Measurements from ENCODE around the gene PLOD3. TPM values are rescaled to one million over a fixed set of nuclear protein-coding genes. Genes with fewer than 3 reads are reported as not detected.

The PLOD3 gene
- total and polyA plus RNA-seq, 2 donors (not counting 3 experiments of a cell fraction or from before 2014, with no cell fraction given), result 143 to 170 TPM

GRCh38 chr7:101250324-101250723 is 32.9 kb upstream of the PLOD3 start:
- Histone ChIP-seq H3K9me3 (replicated peaks; ENCODE audit: control insufficient read depth, insufficient read depth, low read length) (no peaks in the 10 kb centered on the region), H3K27me3 (ENCODE audit: control insufficient read depth in 2 of 2, insufficient read depth in 2 of 2, low read length in 2 of 2) (no peaks in the 10 kb centered on the region), H4K20me1 (replicated peaks; ENCODE audit: control insufficient read depth, extremely low read depth, insufficient read depth, low read length) (no peaks in the 10 kb centered on the region), H3K4me1 (ENCODE audit: control insufficient read depth, extremely low read depth, insufficient read depth, low read length) (peaks cover 4% of the 10 kb centered on the region), H3K79me2 (ENCODE audit: control insufficient read depth, insufficient read depth, low read length) (peaks cover 23% of the 10 kb centered on the region), H3K36me3 (ENCODE audit: control insufficient read depth in 2 of 2, extremely low read depth in 1 of 2, insufficient read depth in 2 of 2, low read length in 2 of 2) (peaks cover 0 to 3% of the 10 kb centered on the region in 2 experiments), H3K4me3 (replicated peaks in 1 of 3; ENCODE audit: insufficient read depth in 1 of 3, low read depth in 1 of 3, low read length in 3 of 3) (no peak overlapping the region), H3K9ac (replicated peaks; ENCODE audit: extremely low read depth, insufficient read depth, low read length) (no peak overlapping the region), H2AFZ (ENCODE audit: low read depth, low read length) (no peak overlapping the region), H3K4me2 (ENCODE audit: insufficient read depth, low read length) (peak overlapping the region; percentile 14), H3K9me1 (replicated peaks; ENCODE audit: control insufficient read depth, extremely low read depth, insufficient read depth, low read length) (no peaks in the 10 kb centered on the region), H3K27ac (ENCODE audit: insufficient read depth, low read depth, low read length) (no peak overlapping the region)
- intact Hi-C loops (cut with micrococcal nuclease) (no loop called here), dilution Hi-C loops (cut with MboI; ENCODE audit: extremely low pct_ligation_motif_present, low sequenced_read_pairs) (no loop called here)
- ChIA-PET POLR2A (no interaction called here), CTCF (interaction anchor here (1.4 kb wide), 1 partner anchor 106 kb away, joined by 4 read pairs; no protein-coding TSS in a partner anchor)
- FAIRE-seq (no peak), DNase-seq (ENCODE audit: low read depth, low spot score) (no peak)
- BruUV-seq (replicated peaks), result no TSS peak
- TF ChIP-seq, protein P1, sequence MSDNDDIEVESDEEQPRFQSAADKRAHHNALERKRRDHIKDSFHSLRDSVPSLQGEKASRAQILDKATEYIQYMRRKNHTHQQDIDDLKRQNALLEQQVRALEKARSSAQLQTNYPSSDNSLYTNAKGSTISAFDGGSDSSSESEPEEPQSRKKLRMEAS (IDR thresholded peaks at IDR 0.05; ENCODE audit: insufficient read depth, insufficient read length), result no peak
- TF ChIP-seq MYC (IDR thresholded peaks at IDR 0.05; ENCODE audit: low read depth, low read length), result no peak
- no peak for TF ChIP-seq FOS (IDR thresholded peaks at IDR 0.05; ENCODE audit: borderline replicate concordance, insufficient read depth, low read length)
- no peak for TF ChIP-seq POLR2AphosphoS5 (IDR thresholded peaks at IDR 0.05; ENCODE audit: insufficient read depth, low read depth, low read length)

DNA sequence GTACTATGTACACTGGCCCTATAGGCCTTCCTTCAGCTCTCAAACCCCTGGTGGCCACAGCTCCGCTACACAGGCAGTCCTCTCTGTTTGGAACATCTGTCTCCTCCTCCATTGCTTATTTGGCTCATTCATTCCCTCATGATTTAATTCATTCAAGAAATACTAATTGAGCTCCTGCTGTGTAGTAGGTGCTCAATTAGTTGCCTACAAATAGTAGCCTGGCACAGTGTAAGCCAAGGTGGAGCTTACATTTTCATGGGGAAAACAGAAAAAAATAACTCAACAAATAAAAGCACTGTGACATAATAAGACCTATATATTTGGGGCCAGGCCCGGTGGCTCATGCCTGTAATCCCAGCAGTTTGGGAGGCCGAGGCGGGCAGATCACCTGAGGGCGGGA is 30.9 kb upstream of the PLOD3 start:
- Histone ChIP-seq H3K27me3 (ENCODE audit: control insufficient read depth in 2 of 2, insufficient read depth in 2 of 2, low read length in 2 of 2) (no peaks in the 10 kb centered on the region), H3K9ac (replicated peaks; ENCODE audit: extremely low read depth, insufficient read depth, low read length) (no peak overlapping the region), H4K20me1 (replicated peaks; ENCODE audit: control insufficient read depth, extremely low read depth, insufficient read depth, low read length) (no peaks in the 10 kb centered on the region), H3K4me2 (ENCODE audit: insufficient read depth, low read length) (no peak overlapping the region), H3K27ac (ENCODE audit: insufficient read depth, low read depth, low read length) (no peak overlapping the region), H3K4me3 (replicated peaks in 1 of 3; ENCODE audit: insufficient read depth in 1 of 3, low read depth in 1 of 3, low read length in 3 of 3) (no peak overlapping the region), H3K9me1 (replicated peaks; ENCODE audit: control insufficient read depth, extremely low read depth, insufficient read depth, low read length) (no peaks in the 10 kb centered on the region), H2AFZ (ENCODE audit: low read depth, low read length) (no peak overlapping the region), H3K9me3 (replicated peaks; ENCODE audit: control insufficient read depth, insufficient read depth, low read length) (no peaks in the 10 kb centered on the region), H3K36me3 (ENCODE audit: control insufficient read depth in 2 of 2, extremely low read depth in 1 of 2, insufficient read depth in 2 of 2, low read length in 2 of 2) (peaks cover 0 to 3% of the 10 kb centered on the region in 2 experiments), H3K79me2 (ENCODE audit: control insufficient read depth, insufficient read depth, low read length) (peaks cover 33% of the 10 kb centered on the region), H3K4me1 (ENCODE audit: control insufficient read depth, extremely low read depth, insufficient read depth, low read length) (peaks cover 17% of the 10 kb centered on the region)
- no peak for DNase-seq (ENCODE audit: low read depth, low spot score)
- TF ChIP-seq MYC (IDR thresholded peaks at IDR 0.05; ENCODE audit: low read depth, low read length) (no peak), FOS (IDR thresholded peaks at IDR 0.05; ENCODE audit: borderline replicate concordance, insufficient read depth, low read length) (no peak), POLR2A (IDR thresholded peaks at IDR 0.05; ENCODE audit: low read depth, low read length) (no peak), GATA2 (IDR thresholded peaks at IDR 0.05; ENCODE audit: insufficient read depth, insufficient read length, low read depth, low read length) (no peak), EZH2 (IDR thresholded peaks at IDR 0.05; ENCODE audit: borderline replicate concordance, low read depth, low read length, severe bottlenecking) (no peak), JUN (IDR thresholded peaks at IDR 0.05; ENCODE audit: borderline replicate concordance, insufficient read depth, insufficient read length, low read depth) (no peak), POLR2AphosphoS5 (IDR thresholded peaks at IDR 0.05; ENCODE audit: insufficient read depth, low read depth, low read length) (no peak)
- TF ChIP-seq, protein P2, sequence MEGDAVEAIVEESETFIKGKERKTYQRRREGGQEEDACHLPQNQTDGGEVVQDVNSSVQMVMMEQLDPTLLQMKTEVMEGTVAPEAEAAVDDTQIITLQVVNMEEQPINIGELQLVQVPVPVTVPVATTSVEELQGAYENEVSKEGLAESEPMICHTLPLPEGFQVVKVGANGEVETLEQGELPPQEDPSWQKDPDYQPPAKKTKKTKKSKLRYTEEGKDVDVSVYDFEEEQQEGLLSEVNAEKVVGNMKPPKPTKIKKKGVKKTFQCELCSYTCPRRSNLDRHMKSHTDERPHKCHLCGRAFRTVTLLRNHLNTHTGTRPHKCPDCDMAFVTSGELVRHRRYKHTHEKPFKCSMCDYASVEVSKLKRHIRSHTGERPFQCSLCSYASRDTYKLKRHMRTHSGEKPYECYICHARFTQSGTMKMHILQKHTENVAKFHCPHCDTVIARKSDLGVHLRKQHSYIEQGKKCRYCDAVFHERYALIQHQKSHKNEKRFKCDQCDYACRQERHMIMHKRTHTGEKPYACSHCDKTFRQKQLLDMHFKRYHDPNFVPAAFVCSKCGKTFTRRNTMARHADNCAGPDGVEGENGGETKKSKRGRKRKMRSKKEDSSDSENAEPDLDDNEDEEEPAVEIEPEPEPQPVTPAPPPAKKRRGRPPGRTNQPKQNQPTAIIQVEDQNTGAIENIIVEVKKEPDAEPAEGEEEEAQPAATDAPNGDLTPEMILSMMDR (IDR thresholded peaks at IDR 0.05; ENCODE audit: extremely low read depth in 1 of 2, insufficient read depth in 1 of 2, low read depth in 1 of 2, low read length in 2 of 2), result no peak
- TF ChIP-seq, protein P1 (IDR thresholded peaks at IDR 0.05; ENCODE audit: insufficient read depth, insufficient read length), result no peak
- dilution Hi-C loops (cut with MboI; ENCODE audit: extremely low pct_ligation_motif_present, low sequenced_read_pairs) (no loop called here), intact Hi-C loops (cut with micrococcal nuclease) (no loop called here)
- CTCF ChIA-PET, result interaction anchor here (0.9 kb wide), 1 partner anchor 105 kb away, joined by 4 read pairs; no protein-coding TSS in a partner anchor
- no peak for FAIRE-seq
- POLR2A ChIA-PET, result no interaction called here
- BruUV-seq (replicated peaks), result no TSS peak
